OCI-LY3 (cell line): ENCODE data around the gene DUSP7.

Experiments
- CTCF ChIP-seq: fragments of 200-600, 300-600 bp; sonication (generic); IDR thresholded peaks from 2 replicates; pipeline ENCODE4 v1.5.1; 2014; ENCODE audit warnings: antibody characterized with exemption, low read length, low read depth
- EZH2phosphoT487 ChIP-seq: fragments of 200-600 bp; shearing (Covaris generic); IDR thresholded peaks from 2 replicates; pipeline ENCODE4 v1.6.1; 2018; ENCODE audit warnings: antibody characterized with exemption, mixed run types, low read depth

GRCh38 chr3:52021489-52022268, 34.7 kb downstream of the DUSP7 start:
- TF ChIP-seq CTCF (no peak), EZH2phosphoT487 (no peak)
